ENCODE measurements around the gene LRIT3. TPM values are rescaled to one million over a fixed set of nuclear protein-coding genes. Genes with fewer than 3 reads are reported as not detected.

The LRIT3 gene
- under 1 TPM; under 0.01 to 0.39 (median 0.14) TPM for total RNA-seq

GRCh38 chr4:109847896-109848442 is at the start of gene LRIT3:
LRIT3 (plus strand) TSS chr4:109848107; CDS start chr4:109848202, 95 bp downstream.
- H3K9me3 ChIP-seq, result no peaks in the 10 kb centered on the region
- no peaks in the 10 kb centered on the region for H3K4me1 ChIP-seq
- intact Hi-C loops (cut with DNase I), result no loop called here
- no peaks in the 10 kb centered on the region for H3K36me3 ChIP-seq
- H3K4me3 ChIP-seq, result no peak within 1 kb of the TSS
- WGBS, result 89% methylated on average over 5 of the region's 5 CpGs
- no peak within 1 kb of the TSS for H3K27ac ChIP-seq (replicated peaks in 1 of 4)
- no peaks in the 10 kb centered on the region for H3K27me3 ChIP-seq
- TF ChIP-seq EP300 (IDR thresholded peaks at IDR 0.05), result no peak
- no peak for TF ChIP-seq CTCF (IDR thresholded peaks at IDR 0.05)
- no peak for TF ChIP-seq POLR2A (IDR thresholded peaks at IDR 0.05; ENCODE audit: low read depth)
- no peak for TF ChIP-seq POLR2AphosphoS5 (IDR thresholded peaks at IDR 0.05)
- DNase-seq (ENCODE audit: extremely low spot score), result no peak

GRCh38 chr4:109798866-109799265 is 49.0 kb upstream of the LRIT3 start:
- no peak for TF ChIP-seq POLR2A (IDR thresholded peaks at IDR 0.05; ENCODE audit: low read depth)
- TF ChIP-seq CTCF (IDR thresholded peaks at IDR 0.05), result no peak
- TF ChIP-seq EP300 (IDR thresholded peaks at IDR 0.05), result no peak
- TF ChIP-seq POLR2AphosphoS5 (IDR thresholded peaks at IDR 0.05), result no peak
- Histone ChIP-seq H3K4me3 (no peak overlapping the region), H3K4me1 (no peaks in the 10 kb centered on the region), H3K27me3 (no peaks in the 10 kb centered on the region), H3K27ac (replicated peaks in 1 of 4) (no peak overlapping the region), H3K36me3 (no peaks in the 10 kb centered on the region), H3K9me3 (peaks cover 0 to 11% (median under 1%) of the 10 kb centered on the region in 4 donors)
- DNase-seq (ENCODE audit: extremely low spot score), result no peak
- intact Hi-C loops (cut with DNase I), result no loop called here

- Histone ChIP-seq H3K9me3 (peaks cover 0 to 4% (median 0%) of the 10 kb centered on the region in 4 donors), H3K4me1 (no peaks in the 10 kb centered on the region), H3K27ac (replicated peaks in 1 of 4) (peak overlapping the region in 2 of 4 donors; percentile 15 to 30), H3K27me3 (no peaks in the 10 kb centered on the region), H3K36me3 (no peaks in the 10 kb centered on the region), H3K4me3 (peak overlapping the region; percentile 9 to 40 (median 29))
- 62% methylated on average over 4 of the region's 4 CpGs for WGBS
- intact Hi-C loops (cut with DNase I), result no loop called here
- no peak for TF ChIP-seq POLR2A (IDR thresholded peaks at IDR 0.05; ENCODE audit: low read depth)
- DNase-seq (ENCODE audit: extremely low spot score), result no peak
Observed at GRCh38 chr4:109801099-109801789, 46.7 kb upstream of the LRIT3 start.

GRCh38 chr4:109801895-109802319 is 46.0 kb upstream of the LRIT3 start, which contains the start of gene CFI:
CFI (minus strand) TSS chr4:109801999; CDS start chr4:109801971, 28 bp downstream.
- Histone ChIP-seq H3K4me1 (no peaks in the 10 kb centered on the region), H3K27ac (replicated peaks in 1 of 4) (peak within 1 kb of the TSS in 2 of 4 donors; percentile 15 to 30), H3K4me3 (peak within 1 kb of the TSS; percentile 9 to 40 (median 29)), H3K9me3 (no peaks in the 10 kb centered on the region), H3K36me3 (no peaks in the 10 kb centered on the region), H3K27me3 (no peaks in the 10 kb centered on the region)
- intact Hi-C loops (cut with DNase I), result no loop called here
- TF ChIP-seq POLR2AphosphoS5 (IDR thresholded peaks at IDR 0.05) (no peak), POLR2A (IDR thresholded peaks at IDR 0.05; ENCODE audit: low read depth) (no peak), EP300 (IDR thresholded peaks at IDR 0.05) (no peak)
- DNase-seq (ENCODE audit: extremely low spot score), result no peak
- 58% methylated on average over 2 of the region's 2 CpGs for WGBS

GRCh38 chr4:109803924-109804571 is 43.9 kb upstream of the LRIT3 start:
- H3K4me1 ChIP-seq, result no peaks in the 10 kb centered on the region
- no peaks in the 10 kb centered on the region for H3K9me3 ChIP-seq
- no peak for DNase-seq (ENCODE audit: extremely low spot score)
- intact Hi-C loops (cut with DNase I), result no loop called here
- no peak overlapping the region for H3K4me3 ChIP-seq
- no peaks in the 10 kb centered on the region for H3K36me3 ChIP-seq
- no peaks in the 10 kb centered on the region for H3K27me3 ChIP-seq
- 35% methylated on average over 4 of the region's 4 CpGs for WGBS
- no peak overlapping the region for H3K27ac ChIP-seq (replicated peaks in 1 of 4)
- TF ChIP-seq POLR2A (IDR thresholded peaks at IDR 0.05; ENCODE audit: low read depth) (no peak), CTCF (IDR thresholded peaks at IDR 0.05) (peak in 1 of 3 experiments; percentile 26)

Data from esophagus muscularis mucosa (tissue), 4 donors.